ENCODE data around the gene NUAK1.

GRCh38 chr12:106114447-106115068 is 24.2 kb downstream of the NUAK1 start:
- TF ChIP-seq CTCF (IDR thresholded peaks at IDR 0.05; ENCODE audit: low read depth, low read length) (no peak), EZH2phosphoT487 (IDR thresholded peaks at IDR 0.05; ENCODE audit: low read depth) (no peak)

Measured in OCI-LY3 (cell line).